Measurements from ENCODE around the gene KCTD6.

DNA sequence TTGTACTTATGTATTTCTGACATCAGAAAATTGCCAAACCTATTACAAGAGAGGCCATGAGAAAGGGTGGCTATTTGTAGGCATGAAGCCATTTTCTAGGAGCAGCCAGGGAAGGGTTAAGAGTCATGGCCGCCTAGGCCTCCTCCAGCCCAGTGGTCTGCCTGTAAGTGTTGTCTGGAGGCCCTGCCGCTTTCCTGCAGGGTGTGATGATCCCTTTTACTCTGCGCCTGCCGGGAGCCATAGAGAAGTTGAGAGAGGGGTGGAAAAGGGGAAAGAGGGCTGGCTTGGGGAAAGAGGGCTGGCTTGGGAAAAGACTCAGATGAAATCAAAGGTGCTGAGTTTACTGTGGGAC, 29.1 kb upstream of the KCTD6 start:
- TF ChIP-seq CTCF (IDR thresholded peaks at IDR 0.05) = no peak
- TF ChIP-seq POLR2A (IDR thresholded peaks at IDR 0.05) = no peak

Measured in Peyer's patch (tissue), 4 donors.